ENCODE data around the gene PNLIP.

PNLIP gene

DNA sequence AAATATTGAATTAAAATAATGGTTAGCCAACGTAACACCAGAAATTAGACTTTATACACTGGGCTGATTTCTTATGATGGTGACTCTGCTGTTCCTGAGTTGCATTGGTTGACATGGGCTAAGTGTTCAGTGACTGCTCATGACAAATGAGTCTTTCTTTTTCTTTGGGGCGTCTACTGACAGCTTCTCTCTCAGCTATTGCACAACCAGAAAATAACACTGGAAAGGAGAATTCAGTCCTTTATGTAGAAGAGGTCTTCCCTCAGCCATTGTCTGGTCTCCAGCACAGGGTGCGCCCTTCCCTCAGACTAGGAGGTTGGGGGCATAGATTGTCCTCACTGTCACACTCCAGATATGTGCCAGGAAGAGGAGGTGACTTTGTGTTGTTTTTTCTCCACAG is 21.6 kb downstream of the PNLIP start:
- no peak for TF ChIP-seq ZBTB7A (IDR thresholded peaks at IDR 0.05; ENCODE audit: low read depth)
- TF ChIP-seq NFIC (IDR thresholded peaks at IDR 0.05), result no peak
- TF ChIP-seq REST (IDR thresholded peaks at IDR 0.05; ENCODE audit: low read depth), result no peak
- no peak for TF ChIP-seq TAF1 (IDR thresholded peaks at IDR 0.05; ENCODE audit: low read depth)
- no peak for TF ChIP-seq RAD21 (IDR thresholded peaks at IDR 0.05; ENCODE audit: low read depth)
- no peak for TF ChIP-seq TCF12 (IDR thresholded peaks at IDR 0.05; ENCODE audit: low read depth)
- no peak for TF ChIP-seq CREB1 (IDR thresholded peaks at IDR 0.05; ENCODE audit: low read depth)
- no peak for TF ChIP-seq MAX (IDR thresholded peaks at IDR 0.05)
- TF ChIP-seq EP300 (IDR thresholded peaks at IDR 0.05; ENCODE audit: borderline replicate concordance), result no peak
- no peak for TF ChIP-seq CEBPB (IDR thresholded peaks at IDR 0.05)
- TF ChIP-seq TEAD4 (IDR thresholded peaks at IDR 0.05), result no peak
- no peak for TF ChIP-seq EGR1 (IDR thresholded peaks at IDR 0.05)
- no peak for TF ChIP-seq FOXM1 (IDR thresholded peaks at IDR 0.05; ENCODE audit: borderline replicate concordance, low read depth)
- TF ChIP-seq YY1 (IDR thresholded peaks at IDR 0.05; ENCODE audit: low read depth), result no peak

- TF ChIP-seq TAF1 (IDR thresholded peaks at IDR 0.05; ENCODE audit: low read depth) (no peak), MAX (IDR thresholded peaks at IDR 0.05) (no peak), EP300 (IDR thresholded peaks at IDR 0.05; ENCODE audit: borderline replicate concordance) (no peak), TEAD4 (IDR thresholded peaks at IDR 0.05) (no peak), CEBPB (IDR thresholded peaks at IDR 0.05) (no peak), RAD21 (IDR thresholded peaks at IDR 0.05; ENCODE audit: low read depth) (no peak), ZBTB7A (IDR thresholded peaks at IDR 0.05; ENCODE audit: low read depth) (no peak), CREB1 (IDR thresholded peaks at IDR 0.05; ENCODE audit: low read depth) (no peak), EGR1 (IDR thresholded peaks at IDR 0.05) (no peak), FOXM1 (IDR thresholded peaks at IDR 0.05; ENCODE audit: borderline replicate concordance, low read depth) (no peak), REST (IDR thresholded peaks at IDR 0.05; ENCODE audit: low read depth) (no peak), TCF12 (IDR thresholded peaks at IDR 0.05; ENCODE audit: low read depth) (no peak), YY1 (IDR thresholded peaks at IDR 0.05; ENCODE audit: low read depth) (no peak), NFIC (IDR thresholded peaks at IDR 0.05) (no peak)
- TF ChIP-seq, protein P1, sequence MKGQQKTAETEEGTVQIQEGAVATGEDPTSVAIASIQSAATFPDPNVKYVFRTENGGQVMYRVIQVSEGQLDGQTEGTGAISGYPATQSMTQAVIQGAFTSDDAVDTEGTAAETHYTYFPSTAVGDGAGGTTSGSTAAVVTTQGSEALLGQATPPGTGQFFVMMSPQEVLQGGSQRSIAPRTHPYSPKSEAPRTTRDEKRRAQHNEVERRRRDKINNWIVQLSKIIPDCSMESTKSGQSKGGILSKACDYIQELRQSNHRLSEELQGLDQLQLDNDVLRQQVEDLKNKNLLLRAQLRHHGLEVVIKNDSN (IDR thresholded peaks at IDR 0.05), result no peak
These were observed 29.1 kb downstream of the PNLIP start for GRCh38 chr10:116574797-116575196.

GRCh38 chr10:116587878-116588591 is 42.3 kb downstream of the PNLIP start:
- no peak for TF ChIP-seq YY1 (IDR thresholded peaks at IDR 0.05; ENCODE audit: low read depth)
- TF ChIP-seq REST (IDR thresholded peaks at IDR 0.05; ENCODE audit: low read depth), result no peak
- TF ChIP-seq TEAD4 (IDR thresholded peaks at IDR 0.05), result no peak

- TF ChIP-seq, protein P1 (IDR thresholded peaks at IDR 0.05), result no peak
These were observed 43.3 kb downstream of the PNLIP start for GRCh38 chr10:116588995-116589394.

DNA sequence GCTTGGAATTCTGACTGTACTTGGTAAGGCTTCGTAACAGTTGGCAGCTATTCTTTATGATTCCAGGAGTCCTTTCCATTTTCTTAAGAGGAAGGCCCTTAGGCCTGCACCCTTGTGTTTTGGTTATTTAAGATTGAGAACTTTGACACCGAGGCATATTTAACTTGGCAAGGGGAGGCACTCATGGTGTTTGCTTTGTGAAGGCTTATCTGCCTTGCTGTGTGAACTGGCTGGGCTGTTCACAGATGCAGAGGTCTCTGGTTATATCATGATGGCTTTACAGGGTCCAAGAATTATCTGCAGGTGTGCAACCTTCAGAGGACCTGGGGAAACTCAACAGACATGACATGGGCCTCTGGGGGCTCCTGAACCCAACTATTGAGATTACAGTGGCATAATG is 44.2 kb downstream of the PNLIP start:
- TF ChIP-seq NFIC (IDR thresholded peaks at IDR 0.05) (no peak), EP300 (IDR thresholded peaks at IDR 0.05; ENCODE audit: borderline replicate concordance) (no peak), TEAD4 (IDR thresholded peaks at IDR 0.05) (no peak)

All from Ishikawa (cell line).